ENCODE results near the gene SULT1C3.

SULT1C3 gene

GRCh38 chr2:108309903-108310302 lies 70.1 kb downstream of the SULT1C3 start:
- DNase-seq, result no peak
